A673 (cell line): ENCODE data around the gene OSBPL3. TPM values are rescaled to one million over a fixed set of nuclear protein-coding genes. Genes with fewer than 3 reads are reported as not detected.

Experiments
- BruUV-seq: library from RNA; stranded (reverse); fragments of 400-500 nt; replicated peaks from 2 replicates; lab custom pipeline; 2021; lab: Mats Ljungman, UMichigan
- CTCF ChIA-PET: fragments of 300-600 bp; sonication (Branson Sonifier 250); formaldehyde crosslinking; loops from one replicate; lab custom pipeline; 2022; ENCODE audit warnings: antibody characterized with exemption; lab: Charles Lee
- POLR2A ChIA-PET: fragments of 300-600 bp; sonication (Branson Sonifier 250); formaldehyde crosslinking; loops from one replicate; lab custom pipeline; 2022; ENCODE audit warnings: antibody characterized with exemption; ENCODE audit not compliant: low non-redundant PET; lab: Charles Lee
- DNase-seq: peaks from one replicate; pipeline ENCODE4 v3.0.0-alpha.2; 2015; ENCODE audit warnings: low spot score
- H3K27ac ChIP-seq: fragments of 200-600 bp; sonication (generic); 2 replicates; pipeline ENCODE4 v1.5.1; 2016; ENCODE audit warnings: mixed run types, low read depth, mild to moderate bottlenecking, mixed read lengths, antibody characterized with exemption, low read length; ENCODE audit not compliant: poor library complexity, severe bottlenecking
- H3K27me3 ChIP-seq: fragments of 200-600 bp; sonication (generic); replicated peaks from 2 replicates; pipeline ENCODE4 v1.6.1; 2017; ENCODE audit warnings: mixed run types, low read depth, mild to moderate bottlenecking, mixed read lengths, antibody characterized with exemption, low read length; ENCODE audit not compliant: insufficient read depth, poor library complexity
- H3K36me3 ChIP-seq: fragments of 200-600 bp; sonication (generic); 2 replicates; pipeline ENCODE4 v1.6.1; 2016; ENCODE audit warnings: mixed run types, mild to moderate bottlenecking, mixed read lengths, antibody characterized with exemption, low read length; ENCODE audit not compliant: insufficient read depth, poor library complexity, severe bottlenecking
- H3K4me1 ChIP-seq: fragments of 200-600 bp; sonication (generic); 2 replicates; pipeline ENCODE4 v1.6.1; 2017; ENCODE audit warnings: mixed run types, mild to moderate bottlenecking, mixed read lengths, antibody characterized with exemption, low read length; ENCODE audit not compliant: insufficient read depth, poor library complexity, severe bottlenecking
- H3K4me3 ChIP-seq: fragments of 200-600 bp; sonication (generic); 2 replicates; pipeline ENCODE4 v1.5.1; 2016; ENCODE audit warnings: low read depth, mixed run types, mild to moderate bottlenecking, mixed read lengths, low read length; ENCODE audit not compliant: poor library complexity, severe bottlenecking
- H3K9me3 ChIP-seq: fragments of 200-600 bp; sonication (generic); 2 replicates; pipeline ENCODE4 v1.6.1; 2016; ENCODE audit warnings: mixed run types, low read depth, mild to moderate bottlenecking, mixed read lengths, antibody characterized with exemption, low read length; ENCODE audit not compliant: poor library complexity, severe bottlenecking
- CTCF ChIP-seq: fragments of 300-800, 200-600 bp; sonication (generic); conservative IDR thresholded peaks from 2 replicates; pipeline ENCODE4 v1.5.1; 2017; ENCODE audit warnings: low read depth, mild to moderate bottlenecking, antibody characterized with exemption, low read length, moderate library complexity, mixed read lengths
- EZH2 ChIP-seq: fragments of 200-600 bp; sonication (generic); IDR thresholded peaks from 2 replicates; pipeline ENCODE4 v1.6.1; 2017; ENCODE audit warnings: borderline replicate concordance, low read depth, mild to moderate bottlenecking, mixed read lengths, antibody characterized with exemption, low read length; ENCODE audit not compliant: poor library complexity, severe bottlenecking
- intact Hi-C: fragments of 100-400 bp; cut with micrococcal nuclease; formaldehyde crosslinking; loops from one replicate; pipeline ENCODE4 v1.10.0; 2022; ENCODE audit not compliant: unreplicated experiment
- total RNA-seq: library from RNA; stranded (reverse); gene quantifications from 2 replicates; pipeline ENCODE4 v1.2.3, GENCODE V29; 2021

OSBPL3 gene
- total RNA-seq, 1 experiment from 2014 or later, result 21.4 TPM

- H3K4me1 ChIP-seq, result no peaks in the 10 kb centered on the region
- TF ChIP-seq EZH2 (no peak), CTCF (no peak)
- intact Hi-C loops, result no loop called here
- H3K4me3 ChIP-seq, result no peak overlapping the region
- no peaks in the 10 kb centered on the region for H3K36me3 ChIP-seq
- H3K27me3 ChIP-seq, result no peaks in the 10 kb centered on the region
- POLR2A ChIA-PET, result interaction anchor here (0.6 kb wide), 1 partner anchor 58 kb away, joined by 10 read pairs; no protein-coding TSS in a partner anchor
- no peak for DNase-seq
- H3K27ac ChIP-seq, result no peak overlapping the region
- no peaks in the 10 kb centered on the region for H3K9me3 ChIP-seq
- BruUV-seq, result no TSS peak
- CTCF ChIA-PET, result no interaction called here
Measured at GRCh38 chr7:25012254-25012653, 32.3 kb upstream of the OSBPL3 start.

- no peak for TF ChIP-seq CTCF
- TF ChIP-seq EZH2, result no peak
- no peaks in the 10 kb centered on the region for H3K4me1 ChIP-seq
- intact Hi-C loops, result no loop called here
- no peaks in the 10 kb centered on the region for H3K9me3 ChIP-seq
- ChIA-PET CTCF (no interaction called here), POLR2A (no interaction called here)
- no peaks in the 10 kb centered on the region for H3K27me3 ChIP-seq
- no peak overlapping the region for H3K27ac ChIP-seq
- DNase-seq, result no peak
- H3K4me3 ChIP-seq, result no peak overlapping the region
- BruUV-seq, result no TSS peak
- H3K36me3 ChIP-seq, result no peaks in the 10 kb centered on the region
Measured at GRCh38 chr7:25009257-25009656, 29.3 kb upstream of the OSBPL3 start.

GRCh38 chr7:25007668-25008067, 27.7 kb upstream of the OSBPL3 start:
- BruUV-seq, result no TSS peak
- Histone ChIP-seq H3K4me1 (no peaks in the 10 kb centered on the region), H3K9me3 (no peaks in the 10 kb centered on the region), H3K36me3 (no peaks in the 10 kb centered on the region), H3K4me3 (no peak overlapping the region), H3K27ac (no peak overlapping the region), H3K27me3 (no peaks in the 10 kb centered on the region)
- intact Hi-C loops, result no loop called here
- DNase-seq, result no peak
- POLR2A ChIA-PET, result no interaction called here
- TF ChIP-seq CTCF (no peak), EZH2 (no peak)
- CTCF ChIA-PET, result no interaction called here
